PC-3 (cell line): ENCODE data around the gene DCAF12. TPM values are rescaled to one million over a fixed set of nuclear protein-coding genes. Genes with fewer than 3 reads are reported as not detected.

ENCODE experiments used
- ATAC-seq: fragments of 200-7000 bp; cut with Tn5 transposase; 2 replicates; pipeline ENCODE4 v1.9.1; 2020; ENCODE audit warnings: mild to moderate bottlenecking, moderate library complexity
- BruUV-seq: library from RNA; stranded (reverse); fragments of 400-500 nt; replicated peaks from 2 replicates; lab custom pipeline; 2021; lab: Mats Ljungman, UMichigan
- CTCF ChIA-PET: fragments of 300-600 bp; sonication (Branson Sonifier 250); formaldehyde crosslinking; loops from one replicate; lab custom pipeline; 2022; ENCODE audit warnings: antibody characterized with exemption; lab: Charles Lee
- POLR2A ChIA-PET: fragments of 300-600 bp; sonication (Branson Sonifier 250); formaldehyde crosslinking; loops from one replicate; lab custom pipeline; 2022; ENCODE audit warnings: antibody characterized with exemption; ENCODE audit not compliant: unreplicated experiment; lab: Charles Lee
- DNase-seq: peaks from one replicate; pipeline ENCODE4 v3.0.0-alpha.2; 2015
- H2AFZ ChIP-seq: fragments of 300-600 bp; sonication (generic); 2 replicates; pipeline ENCODE4 v1.6.0; 2016; ENCODE audit warnings: antibody characterized with exemption, low read length
- H3F3A ChIP-seq: fragments of 300-600 bp; sonication (generic); one replicate; pipeline ENCODE4 v1.6.0; 2017; ENCODE audit warnings: antibody characterized with exemption, low read length, control low read depth, mild to moderate bottlenecking; ENCODE audit not compliant: unreplicated experiment
- H3K27ac ChIP-seq: fragments of 300-600 bp; sonication (generic); 2 replicates; pipeline ENCODE4 v1.5.1; 2016; ENCODE audit warnings: mild to moderate bottlenecking, low read length
- H3K27me3 ChIP-seq: fragments of 300-600 bp; sonication (generic); 2 replicates; pipeline ENCODE4 v1.6.1; 2016; ENCODE audit warnings: low read length, mixed read lengths
- H3K36me3 ChIP-seq: fragments of 300-600 bp; sonication (generic); 2 replicates; pipeline ENCODE4 v1.6.1; 2016; ENCODE audit warnings: low read depth, mixed run types, low read length, mixed read lengths
- H3K4me1 ChIP-seq: fragments of 300-600 bp; sonication (generic); 2 replicates; pipeline ENCODE4 v1.5.1; 2016; ENCODE audit warnings: low read length; ENCODE audit not compliant: insufficient read depth
- H3K4me2 ChIP-seq: fragments of 300-600 bp; sonication (generic); 2 replicates; pipeline ENCODE4 v1.6.0; 2016; ENCODE audit warnings: low read length
- H3K4me3 ChIP-seq: fragments of 300-600 bp; sonication (generic); 2 replicates; pipeline ENCODE4 v1.5.1; 2016; ENCODE audit warnings: mild to moderate bottlenecking, low read length, mixed read lengths
- H3K79me2 ChIP-seq: fragments of 300-600 bp; sonication (generic); 2 replicates; pipeline ENCODE4 v1.6.1; 2017; ENCODE audit warnings: low read length, mixed read lengths
- H3K9ac ChIP-seq: fragments of 300-600 bp; sonication (generic); 2 replicates; pipeline ENCODE4 v1.6.0; 2016; ENCODE audit warnings: mild to moderate bottlenecking, low read length
- H3K9me2 ChIP-seq: fragments of 300-600 bp; sonication (generic); replicated peaks from 2 replicates; pipeline ENCODE4 v1.6.1; 2016; ENCODE audit warnings: mixed run types, low read length, mixed read lengths
- H3K9me3 ChIP-seq: fragments of 300-600 bp; sonication (generic); 2 replicates; pipeline ENCODE4 v1.6.1; 2016; ENCODE audit warnings: low read length, mixed read lengths
- H4K20me1 ChIP-seq: fragments of 300-600 bp; sonication (generic); 2 replicates; pipeline ENCODE4 v1.6.1; 2016; ENCODE audit warnings: low read length, mixed read lengths
- CTCF ChIP-seq: fragments of 300-600 bp; sonication (generic); conservative IDR thresholded peaks from 2 replicates; pipeline ENCODE4 v1.5.1; 2017; ENCODE audit warnings: antibody characterized with exemption, low read depth, mild to moderate bottlenecking, low read length
- EZH2 ChIP-seq: fragments of 300-600 bp; sonication (generic); IDR thresholded peaks from one replicate; pipeline ENCODE4 v1.6.1; 2017; ENCODE audit warnings: antibody characterized with exemption, mild to moderate bottlenecking, low read length; ENCODE audit not compliant: unreplicated experiment
- EZH2phosphoT487 ChIP-seq: fragments of 300-600 bp; sonication (generic); IDR thresholded peaks from 2 replicates; pipeline ENCODE4 v1.6.1; 2018; ENCODE audit warnings: mild to moderate bottlenecking, antibody characterized with exemption, low read length, borderline replicate concordance
- intact Hi-C: fragments of 100-400 bp; cut with micrococcal nuclease; formaldehyde crosslinking; loops from 2 replicates; pipeline ENCODE4 v1.9.0; 2023
- total RNA-seq: library from RNA; depleted of rRNA; stranded (reverse); fragments of >200 nt; gene quantifications from 2 replicates; pipeline ENCODE4 v1.2.3, GENCODE V29; 2014

DCAF12 gene
- total RNA-seq, 1 experiment from 2014 or later, result 12.9 TPM

GRCh38 chr9:34121996-34122395 is 4.5 kb downstream of the DCAF12 start:
- Histone ChIP-seq H3K27ac (no peak overlapping the region), H3K9me2 (no peaks in the 10 kb centered on the region), H3K36me3 (peaks cover 11% of the 10 kb centered on the region; the same call in 1 of the 2 replicates), H3F3A (no peaks in the 10 kb centered on the region), H3K9ac (no peak overlapping the region), H3K4me1 (peaks cover 11% of the 10 kb centered on the region), H4K20me1 (peaks cover 10% of the 10 kb centered on the region; the same call in 1 of the 2 replicates), H2AFZ (no peak overlapping the region), H3K4me2 (no peak overlapping the region), H3K9me3 (no peaks in the 10 kb centered on the region), H3K79me2 (peaks cover 67% of the 10 kb centered on the region), H3K4me3 (no peak overlapping the region), H3K27me3 (no peaks in the 10 kb centered on the region)
- BruUV-seq, result no TSS peak
- ChIA-PET CTCF (no interaction called here), POLR2A (no interaction called here)
- intact Hi-C loops, result no loop called here
- TF ChIP-seq EZH2phosphoT487 (no peak), CTCF (no peak), EZH2 (no peak)
- ATAC-seq (no peak), DNase-seq (no peak)

DNA sequence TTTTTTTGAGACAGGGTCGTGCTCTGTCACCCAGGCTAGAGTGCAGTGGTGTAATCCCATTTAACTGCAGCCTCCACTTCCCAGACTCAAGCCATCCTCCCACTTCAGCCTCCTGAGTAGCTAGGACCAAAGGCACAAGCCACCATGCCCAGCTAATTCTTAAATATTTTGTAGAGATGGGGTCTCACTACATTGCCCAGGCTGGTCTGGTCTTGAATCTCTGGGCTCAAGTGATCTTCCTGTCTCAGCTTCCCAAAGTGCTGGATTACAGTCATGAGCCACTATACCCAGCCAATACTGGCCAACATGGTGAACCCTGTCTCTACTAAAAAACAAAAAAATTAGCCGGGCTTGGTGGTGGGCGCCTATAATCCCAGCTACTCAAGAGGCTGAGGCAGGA is 6.8 kb downstream of the DCAF12 start:
- no TSS peak for BruUV-seq
- Histone ChIP-seq H3K4me3 (no peak overlapping the region), H3K9me2 (no peaks in the 10 kb centered on the region), H2AFZ (no peak overlapping the region), H4K20me1 (peaks cover 6% of the 10 kb centered on the region; the same call in 1 of the 2 replicates), H3K27me3 (no peaks in the 10 kb centered on the region), H3F3A (no peaks in the 10 kb centered on the region), H3K36me3 (peaks cover 11% of the 10 kb centered on the region), H3K27ac (no peak overlapping the region), H3K9me3 (no peaks in the 10 kb centered on the region), H3K9ac (no peak overlapping the region), H3K4me1 (peaks cover 7% of the 10 kb centered on the region), H3K79me2 (peaks cover 50% of the 10 kb centered on the region), H3K4me2 (no peak overlapping the region)
- CTCF ChIA-PET, result interaction anchor here (0.6 kb wide), 1 partner anchor 36 kb away, joined by 17 read pairs; no protein-coding TSS in a partner anchor
- TF ChIP-seq EZH2phosphoT487 (no peak), CTCF (no peak), EZH2 (no peak)
- no peak for DNase-seq
- ATAC-seq, result no peak
- intact Hi-C loops, result no loop called here
- POLR2A ChIA-PET, result interaction anchor here (0.7 kb wide), 1 partner anchor 108 kb away, joined by 19 read pairs; no protein-coding TSS in a partner anchor

GRCh38 chr9:34114436-34114835 is 12.1 kb downstream of the DCAF12 start:
- Histone ChIP-seq H3K27ac (no peak overlapping the region), H3K9ac (no peak overlapping the region), H3K9me3 (no peaks in the 10 kb centered on the region), H3K36me3 (peaks cover 7% of the 10 kb centered on the region), H3F3A (no peaks in the 10 kb centered on the region), H2AFZ (no peak overlapping the region), H3K4me2 (no peak overlapping the region), H3K79me2 (no peaks in the 10 kb centered on the region), H3K27me3 (no peaks in the 10 kb centered on the region), H3K4me1 (no peaks in the 10 kb centered on the region), H3K4me3 (no peak overlapping the region), H3K9me2 (no peaks in the 10 kb centered on the region), H4K20me1 (no peaks in the 10 kb centered on the region)
- TF ChIP-seq EZH2 (no peak), EZH2phosphoT487 (no peak), CTCF (no peak)
- no peak for ATAC-seq
- DNase-seq, result no peak
- ChIA-PET POLR2A (no interaction called here), CTCF (no interaction called here)
- intact Hi-C loops, result no loop called here
- BruUV-seq, result no TSS peak
